Trophoblast cell (in vitro differentiated cells and primary cell): Measurements from ENCODE around the gene IGFBP3.

ENCODE experiments used
- DNase-seq, 2 donors: peaks; one replicate each; pipeline ENCODE4 v3.0.0-alpha.2; 2016
- H2AFZ ChIP-seq: 2 replicates; pipeline ENCODE4 v1.6.1; 2013; ENCODE audit warnings: low read length, moderate library complexity, mild to moderate bottlenecking; ENCODE audit not compliant: insufficient read depth, poor library complexity
- H2AK5ac ChIP-seq: 2 replicates; pipeline ENCODE4 v1.6.1; 2013; ENCODE audit warnings: mild to moderate bottlenecking, low read length
- H2BK120ac ChIP-seq: 2 replicates; pipeline ENCODE4 v1.6.1; 2013; ENCODE audit warnings: low read length, mild to moderate bottlenecking, moderate library complexity; ENCODE audit not compliant: insufficient read depth, poor library complexity
- H2BK12ac ChIP-seq: 2 replicates; pipeline ENCODE4 v1.6.1; 2013; ENCODE audit warnings: mild to moderate bottlenecking, low read length, moderate library complexity
- H2BK5ac ChIP-seq: 2 replicates; pipeline ENCODE4 v1.6.1; 2013; ENCODE audit warnings: low read length, low read depth, moderate library complexity, mild to moderate bottlenecking; ENCODE audit not compliant: poor library complexity
- H3K14ac ChIP-seq: 2 replicates; pipeline ENCODE4 v1.6.1; 2013; ENCODE audit warnings: mild to moderate bottlenecking, low read length
- H3K18ac ChIP-seq: 2 replicates; pipeline ENCODE4 v1.6.1; 2013; ENCODE audit warnings: mild to moderate bottlenecking, low read length
- H3K23ac ChIP-seq: 2 replicates; pipeline ENCODE4 v1.6.1; 2013; ENCODE audit warnings: low read length
- H3K27ac ChIP-seq: 2 replicates; pipeline ENCODE4 v1.5.1; 2013; ENCODE audit warnings: low read depth, mild to moderate bottlenecking, inconsistent platforms, low read length, moderate library complexity
- H3K27me3 ChIP-seq: 2 replicates; pipeline ENCODE4 v1.6.1; 2013; ENCODE audit warnings: inconsistent platforms, mild to moderate bottlenecking, low read length, moderate library complexity; ENCODE audit not compliant: insufficient read depth
- H3K36me3 ChIP-seq, 2 experiments: 1 replicate in 1 of 2; 2 replicates in 1 of 2; pipeline ENCODE4 v1.6.1; 2013; ENCODE audit warnings: low read length in 2 of 2, mild to moderate bottlenecking in 2 of 2, moderate library complexity in 1 of 2; ENCODE audit not compliant: insufficient read depth in 2 of 2, control insufficient read depth in 1 of 2
- H3K4ac ChIP-seq: 2 replicates; pipeline ENCODE4 v1.6.1; 2013; ENCODE audit warnings: low read depth, mild to moderate bottlenecking, low read length, moderate library complexity
- H3K4me1 ChIP-seq, 2 experiments: 1 replicate in 1 of 2; 2 replicates in 1 of 2; pipeline ENCODE4 v1.6.1; 2013; ENCODE audit warnings: low read length in 2 of 2, mild to moderate bottlenecking in 2 of 2, moderate library complexity in 1 of 2; ENCODE audit not compliant: insufficient read depth in 2 of 2, control insufficient read depth in 1 of 2
- H3K4me2 ChIP-seq: 2 replicates; pipeline ENCODE4 v1.6.1; 2013; ENCODE audit warnings: inconsistent platforms, mild to moderate bottlenecking, low read length, moderate library complexity
- H3K4me3 ChIP-seq: 2 replicates; pipeline ENCODE4 v1.5.1; 2013; ENCODE audit warnings: mild to moderate bottlenecking, low read depth, low read length, inconsistent platforms
- H3K79me1 ChIP-seq: one replicate; pipeline ENCODE4 v1.6.1; 2013; ENCODE audit warnings: low read length
- H3K79me2 ChIP-seq: 2 replicates; pipeline ENCODE4 v1.6.1; 2013; ENCODE audit warnings: low read length, mild to moderate bottlenecking; ENCODE audit not compliant: control insufficient read depth, insufficient read depth, poor library complexity
- H3K9ac ChIP-seq: 2 replicates; pipeline ENCODE4 v1.6.1; 2013; ENCODE audit warnings: mild to moderate bottlenecking, low read length
- H3K9me3 ChIP-seq: 2 replicates; pipeline ENCODE4 v1.6.1; 2013; ENCODE audit warnings: low read depth, mild to moderate bottlenecking, control low read depth, inconsistent platforms, low read length; ENCODE audit not compliant: insufficient read depth
- H4K12ac ChIP-seq: 2 replicates; pipeline ENCODE4 v1.6.1; 2013; ENCODE audit warnings: low read depth, mild to moderate bottlenecking, low read length, moderate library complexity
- H4K8ac ChIP-seq: 2 replicates; pipeline ENCODE4 v1.6.1; 2013; ENCODE audit warnings: low read depth, mild to moderate bottlenecking, low read length, moderate library complexity
- H4K91ac ChIP-seq: one replicate; pipeline ENCODE4 v1.6.1; 2013; ENCODE audit warnings: low read depth, mild to moderate bottlenecking, low read length, moderate library complexity
- WGBS: extraction: QIAGEN DNeasy Blood & Tissue Kit; methylation state at CpG from one replicate; pipeline ENCODE4 v1.1.7; 2013; ENCODE audit warnings: missing lambda C conversion rate; ENCODE audit not compliant: insufficient read length, insufficient coverage; ENCODE audit errors: extremely low coverage; 5-methylcytosine and 5-hydroxymethylcytosine counted together

The IGFBP3 gene

DNA sequence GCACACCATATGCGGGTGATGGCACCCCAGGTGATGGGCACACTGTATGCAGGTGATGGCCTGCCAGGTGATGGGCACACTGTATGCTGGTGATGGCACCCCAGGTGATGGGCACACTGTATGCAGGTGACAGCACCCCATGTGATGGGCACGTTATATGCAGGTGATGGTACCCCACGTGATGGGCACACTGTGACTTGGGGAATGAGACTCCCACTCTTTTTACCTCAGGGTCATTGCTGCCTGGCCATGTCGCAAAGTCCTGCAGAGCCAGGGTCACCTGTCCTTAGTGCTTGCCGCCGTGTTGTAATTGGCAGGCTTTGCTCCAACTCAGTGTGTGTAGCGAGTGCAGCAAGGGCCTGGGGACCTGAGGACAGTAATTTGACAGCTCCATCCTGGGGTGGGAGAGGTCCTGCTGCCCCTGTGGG, 40.6 kb downstream of the IGFBP3 start:
- no peak overlapping the region for H2BK120ac ChIP-seq
- WGBS = no CpG with 5 or more reads among the region's 7 CpGs
- H3K9ac ChIP-seq = no peak overlapping the region

DNA sequence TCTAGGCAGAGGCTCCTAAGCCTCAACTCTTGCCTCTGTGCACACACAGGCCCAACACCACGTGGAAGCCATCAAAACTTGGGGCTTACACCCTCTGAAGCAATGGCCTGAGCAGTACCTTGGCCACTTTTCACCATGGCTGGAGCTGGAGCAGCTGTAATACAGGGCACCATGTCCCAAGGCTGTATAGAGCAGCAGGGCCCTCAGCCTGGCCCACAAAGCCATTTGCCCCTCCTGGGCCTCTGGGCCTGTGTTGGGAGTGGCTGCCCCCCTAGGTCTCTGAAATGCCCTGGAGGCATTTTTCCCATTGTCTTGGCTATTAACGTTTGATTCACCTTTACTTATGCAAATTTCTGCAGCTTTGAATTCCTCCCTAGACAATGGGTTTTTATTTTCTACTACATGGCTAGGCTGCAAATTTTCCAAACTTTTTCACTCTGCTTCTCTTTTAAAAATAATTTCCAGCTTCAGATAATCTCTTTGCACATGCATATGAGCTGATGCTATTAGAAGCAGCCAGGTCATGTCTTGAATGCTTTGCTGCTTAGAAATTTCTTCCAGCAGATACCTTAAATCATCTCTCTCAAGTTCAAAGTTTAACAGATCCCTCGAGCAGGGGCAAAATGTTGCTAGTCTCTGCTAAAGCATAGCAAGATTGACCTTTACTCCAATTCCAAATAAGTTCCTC, 42.5 kb downstream of the IGFBP3 start:
- H3K4me2 ChIP-seq = no peak overlapping the region
- no peak overlapping the region for H3K4ac ChIP-seq
- no peak overlapping the region for H3K9ac ChIP-seq
- H3K4me3 ChIP-seq = no peak overlapping the region
- H4K12ac ChIP-seq = no peak overlapping the region
- no peaks in the 10 kb centered on the region for H3K27me3 ChIP-seq
- no peak overlapping the region for H3K23ac ChIP-seq
- no peak overlapping the region for H3K27ac ChIP-seq
- no peak overlapping the region for H2BK120ac ChIP-seq
- WGBS = no CpG with 5 or more reads among the region's 3 CpGs
- DNase-seq = no peak
- H4K91ac ChIP-seq = no peak overlapping the region
- no peaks in the 10 kb centered on the region for H3K36me3 ChIP-seq
- no peaks in the 10 kb centered on the region for H3K79me1 ChIP-seq
- H2BK12ac ChIP-seq = no peak overlapping the region
- H2AFZ ChIP-seq = no peak overlapping the region
- H3K79me2 ChIP-seq = no peaks in the 10 kb centered on the region
- no peak overlapping the region for H4K8ac ChIP-seq
- peaks cover 0 to 2% of the 10 kb centered on the region in 2 experiments for H3K4me1 ChIP-seq
- no peak overlapping the region for H2AK5ac ChIP-seq
- no peak overlapping the region for H3K14ac ChIP-seq
- H2BK5ac ChIP-seq = no peak overlapping the region
- no peak overlapping the region for H3K18ac ChIP-seq
- H3K9me3 ChIP-seq = peaks cover 11% of the 10 kb centered on the region

More for the DNA sequence above, 40.6 kb downstream of the IGFBP3 start:
- Histone ChIP-seq H3K18ac (no peak overlapping the region), H3K23ac (no peak overlapping the region), H2AK5ac (no peak overlapping the region), H3K4me3 (peak overlapping the region; percentile 6), H2BK5ac (no peak overlapping the region), H3K14ac (no peak overlapping the region), H4K91ac (no peak overlapping the region), H3K27me3 (no peaks in the 10 kb centered on the region), H3K36me3 (no peaks in the 10 kb centered on the region), H3K79me2 (no peaks in the 10 kb centered on the region), H4K12ac (no peak overlapping the region), H3K27ac (no peak overlapping the region), H3K4me1 (no peaks in the 10 kb centered on the region), H3K4me2 (no peak overlapping the region), H2BK12ac (no peak overlapping the region), H2AFZ (no peak overlapping the region), H3K9me3 (peaks cover 11% of the 10 kb centered on the region), H3K4ac (no peak overlapping the region), H3K79me1 (no peaks in the 10 kb centered on the region), H4K8ac (no peak overlapping the region)
- DNase-seq = no peak

DNA sequence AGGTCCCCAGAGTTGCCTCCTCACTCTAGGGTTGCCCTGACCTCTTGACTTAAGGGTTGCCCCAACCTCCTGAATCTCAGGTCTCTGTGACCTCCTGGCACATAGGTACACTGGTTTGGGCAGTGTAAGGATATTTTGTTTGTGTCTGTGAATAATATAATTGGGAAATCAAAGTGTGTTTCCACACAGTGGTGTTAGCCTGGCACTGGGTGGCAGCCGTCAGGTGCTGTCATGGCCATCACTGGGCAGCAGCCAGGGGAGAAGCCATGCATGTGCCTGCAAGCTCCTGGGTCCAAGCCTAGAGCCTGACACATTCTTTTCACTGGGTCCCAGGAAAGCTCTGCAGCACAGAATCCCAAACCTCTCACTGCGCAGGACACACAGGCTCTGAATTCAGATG, 44.6 kb downstream of the IGFBP3 start:
- Histone ChIP-seq H3K4me2 (no peak overlapping the region), H3K27me3 (no peaks in the 10 kb centered on the region), H3K23ac (no peak overlapping the region), H3K18ac (no peak overlapping the region), H3K4ac (no peak overlapping the region), H4K8ac (no peak overlapping the region), H3K9ac (no peak overlapping the region), H3K4me1 (peaks cover 0 to 2% of the 10 kb centered on the region in 2 experiments), H2AFZ (no peak overlapping the region), H3K14ac (no peak overlapping the region), H2AK5ac (no peak overlapping the region), H3K79me2 (no peaks in the 10 kb centered on the region), H3K9me3 (peaks cover 11% of the 10 kb centered on the region), H3K27ac (no peak overlapping the region), H2BK120ac (no peak overlapping the region), H2BK5ac (no peak overlapping the region), H4K91ac (no peak overlapping the region), H4K12ac (no peak overlapping the region), H3K79me1 (no peaks in the 10 kb centered on the region), H3K36me3 (no peaks in the 10 kb centered on the region), H2BK12ac (no peak overlapping the region), H3K4me3 (no peak overlapping the region)
- no CpG with 5 or more reads among the region's 2 CpGs for WGBS
- DNase-seq = no peak

DNA sequence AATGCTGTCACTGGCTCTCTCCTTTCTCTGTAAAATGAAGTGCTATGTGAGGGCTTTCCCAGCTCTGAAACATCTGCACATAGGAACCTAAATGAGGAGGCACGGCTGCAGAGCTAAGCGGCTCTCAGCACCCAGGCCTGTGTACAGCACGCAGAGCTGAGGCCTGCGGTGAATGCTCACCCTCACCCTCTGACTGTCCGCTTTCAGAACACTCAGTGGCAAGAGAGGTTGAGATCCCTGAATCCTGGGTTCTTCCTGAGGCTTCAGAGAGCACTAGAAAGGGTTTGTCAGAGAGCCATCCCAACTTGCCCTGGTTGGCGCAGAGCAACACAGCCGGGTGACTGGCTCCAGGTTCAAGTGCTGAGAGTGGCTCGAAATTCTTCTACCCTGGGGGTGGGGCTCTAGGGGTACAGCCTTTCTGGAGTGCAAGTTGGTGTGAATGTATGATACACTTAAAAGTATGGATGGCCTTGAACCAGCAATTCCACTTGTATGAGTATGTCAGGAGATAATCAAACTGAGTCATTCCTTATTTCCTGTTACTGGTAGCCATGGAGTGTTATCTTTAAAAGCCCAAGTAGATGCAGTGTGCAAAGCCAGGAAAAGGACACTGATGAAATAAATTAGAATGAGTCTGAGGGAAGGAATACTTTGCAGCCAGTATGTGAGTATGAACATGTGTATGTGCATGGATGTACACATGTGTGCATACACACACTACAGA, 46.5 kb downstream of the IGFBP3 start:
- Histone ChIP-seq H4K12ac (no peak overlapping the region), H3K9me3 (peaks cover 6% of the 10 kb centered on the region), H3K14ac (no peak overlapping the region), H3K18ac (no peak overlapping the region), H2BK120ac (no peak overlapping the region), H3K4me1 (peaks cover 0 to 2% of the 10 kb centered on the region in 2 experiments), H2AK5ac (no peak overlapping the region), H3K79me2 (no peaks in the 10 kb centered on the region), H4K91ac (no peak overlapping the region), H3K79me1 (no peaks in the 10 kb centered on the region), H2BK5ac (no peak overlapping the region), H3K27ac (no peak overlapping the region), H3K4me3 (no peak overlapping the region), H3K4me2 (no peak overlapping the region), H2BK12ac (no peak overlapping the region), H2AFZ (no peak overlapping the region), H3K4ac (no peak overlapping the region), H4K8ac (no peak overlapping the region), H3K27me3 (no peaks in the 10 kb centered on the region), H3K9ac (no peak overlapping the region), H3K23ac (no peak overlapping the region), H3K36me3 (no peaks in the 10 kb centered on the region)
- WGBS = no CpG with 5 or more reads among the region's 8 CpGs
- peak in 1 of 2 donors; percentile 48 for DNase-seq
